HepG2 (cell line): Measurements from ENCODE around the gene PNMA6F. TPM values are rescaled to one million over a fixed set of nuclear protein-coding genes. Genes with fewer than 3 reads are reported as not detected.

Source experiments
- AFF4 ChIP-seq: sonication (generic); formaldehyde crosslinking; IDR thresholded peaks from 2 replicates; pipeline ENCODE4 v1.4.0; 2020; ENCODE audit warnings: missing genetic modification reagents
- AGO2 ChIP-seq: fragments of 200-400 bp; formaldehyde crosslinking; optimal IDR thresholded peaks from 2 replicates; pipeline ENCODE3; 2017; ENCODE audit warnings: mild to moderate bottlenecking, low read depth, low read length, moderate library complexity
- DNMT3B ChIP-seq: conservative IDR thresholded peaks from 2 replicates; pipeline ENCODE4 v1.6.1; 2016; ENCODE audit warnings: missing biosample characterization, control low read depth
- HNRNPLL ChIP-seq: fragments of 200-400 bp; formaldehyde crosslinking; IDR thresholded peaks from 2 replicates; pipeline ENCODE4 v1.6.1; 2017; ENCODE audit warnings: mild to moderate bottlenecking, low read depth, low read length; ENCODE audit not compliant: poor library complexity, severe bottlenecking
- IRF2 ChIP-seq: IDR thresholded peaks from 2 replicates; pipeline ENCODE4 v1.6.1; 2018; ENCODE audit warnings: missing genetic modification reagents, missing compliant biosample characterization
- ISL2 ChIP-seq: sonication (generic); formaldehyde crosslinking; IDR thresholded peaks from 2 replicates; pipeline ENCODE4 v1.5.0; 2020; ENCODE audit warnings: missing genetic modification reagents
- NR2F1 ChIP-seq, 2 experiments: fragments of 450-650 bp in 1 of 2; formaldehyde crosslinking in 1 of 2; IDR thresholded peaks; 2 replicates each; pipeline versions ENCODE4 v1.5.0 to v1.6.1; 2016 to 2020; ENCODE audit warnings: mild to moderate bottlenecking in 1 of 2, missing compliant biosample characterization in 1 of 2, missing genetic modification reagents in 1 of 2, moderate library complexity in 1 of 2
- RELA ChIP-seq: sonication (generic); formaldehyde crosslinking; IDR thresholded peaks from 2 replicates; pipeline ENCODE4 v1.4.0; 2020; ENCODE audit warnings: missing genetic modification reagents
- SIX4 ChIP-seq: sonication (generic); formaldehyde crosslinking; IDR thresholded peaks from 2 replicates; pipeline ENCODE4 v1.4.0; 2020; ENCODE audit warnings: missing genetic modification reagents
- SP4 ChIP-seq: sonication (generic); formaldehyde crosslinking; IDR thresholded peaks from 2 replicates; pipeline ENCODE4 v1.8.1; 2023; ENCODE audit warnings: mild to moderate bottlenecking, missing genetic modification reagents
- TSC22D2 ChIP-seq: sonication (generic); formaldehyde crosslinking; IDR thresholded peaks from 2 replicates; pipeline ENCODE4 v1.5.1; 2020; ENCODE audit warnings: missing genetic modification reagents, mild to moderate bottlenecking, borderline replicate concordance
- ZNF17 ChIP-seq: sonication (generic); formaldehyde crosslinking; IDR thresholded peaks from 2 replicates; pipeline ENCODE4 v1.5.0; 2020; ENCODE audit warnings: mild to moderate bottlenecking, missing genetic modification reagents
- ZNF460 ChIP-seq: sonication (generic); formaldehyde crosslinking; IDR thresholded peaks from 2 replicates; pipeline ENCODE4 v1.5.1; 2020; ENCODE audit warnings: missing genetic modification reagents, mild to moderate bottlenecking, borderline replicate concordance
- ZNF629 ChIP-seq: sonication (generic); formaldehyde crosslinking; conservative IDR thresholded peaks from 2 replicates; pipeline ENCODE4 v1.5.0; 2020; ENCODE audit warnings: missing genetic modification reagents
- ZNF775 ChIP-seq: sonication (generic); formaldehyde crosslinking; IDR thresholded peaks from 2 replicates; pipeline ENCODE4 v1.4.0; 2020; ENCODE audit warnings: missing genetic modification reagents, mild to moderate bottlenecking, moderate library complexity, borderline replicate concordance
- ZNF800 ChIP-seq: sonication (generic); formaldehyde crosslinking; IDR thresholded peaks from 2 replicates; pipeline ENCODE4 v1.4.0; 2020; ENCODE audit warnings: missing genetic modification reagents
- ZNF879 ChIP-seq: sonication (generic); formaldehyde crosslinking; IDR thresholded peaks from 2 replicates; pipeline ENCODE4 v1.8.1; 2023; ENCODE audit warnings: missing genetic modification reagents
- ZSCAN30 ChIP-seq: sonication (generic); formaldehyde crosslinking; IDR thresholded peaks from 2 replicates; pipeline ENCODE4 v1.5.0; 2020; ENCODE audit warnings: mild to moderate bottlenecking, missing genetic modification reagents
- ZSCAN9 ChIP-seq: IDR thresholded peaks from 2 replicates; pipeline ENCODE4 v1.6.1; 2016; ENCODE audit warnings: borderline replicate concordance
- polyA plus RNA-seq, 8 experiments: library from polyadenylated mRNA; depleted of rRNA in 3 of 8; stranded (reverse) in 7 of 8; unstranded in 1 of 8; fragments of >200 nt; fragmentation: Illumina TruSeq in 4 of 8; extraction: Trizol in 4 of 8; gene quantifications; 2 replicates each; pipeline versions ENCODE4 v1.2.1 to v1.2.3, GENCODE V29; 2011 to 2016; ENCODE audit warnings: low read depth in 4 of 8, missing spikeins in 1 of 8, mixed read lengths in 1 of 8; ENCODE audit not compliant: insufficient read depth in 1 of 8
- total RNA-seq, 5 experiments: library from RNA; depleted of rRNA; stranded (reverse); fragments of >200 nt; fragmentation: Illumina TruSeq; extraction: Trizol; gene quantifications; 2 replicates each; pipeline ENCODE4 v1.2.3, GENCODE V29; 2016; ENCODE audit warnings: low read depth in 1 of 5
- TF ChIP-seq, protein P1 (sequence below): sonication (generic); formaldehyde crosslinking; IDR thresholded peaks from 2 replicates; pipeline ENCODE4 v1.4.0; 2020; ENCODE audit warnings: missing genetic modification reagents, borderline replicate concordance
- TF ChIP-seq, protein P2 (sequence below): sonication (generic); formaldehyde crosslinking; IDR thresholded peaks from 2 replicates; pipeline ENCODE4 v1.8.1; 2023; ENCODE audit warnings: mild to moderate bottlenecking, moderate library complexity, missing genetic modification reagents

The PNMA6F gene
- total and polyA plus RNA-seq, 2 of the 13 experiments (the other 11 are each of a cell fraction or from before 2014, with no cell fraction given), result not detected

DNA sequence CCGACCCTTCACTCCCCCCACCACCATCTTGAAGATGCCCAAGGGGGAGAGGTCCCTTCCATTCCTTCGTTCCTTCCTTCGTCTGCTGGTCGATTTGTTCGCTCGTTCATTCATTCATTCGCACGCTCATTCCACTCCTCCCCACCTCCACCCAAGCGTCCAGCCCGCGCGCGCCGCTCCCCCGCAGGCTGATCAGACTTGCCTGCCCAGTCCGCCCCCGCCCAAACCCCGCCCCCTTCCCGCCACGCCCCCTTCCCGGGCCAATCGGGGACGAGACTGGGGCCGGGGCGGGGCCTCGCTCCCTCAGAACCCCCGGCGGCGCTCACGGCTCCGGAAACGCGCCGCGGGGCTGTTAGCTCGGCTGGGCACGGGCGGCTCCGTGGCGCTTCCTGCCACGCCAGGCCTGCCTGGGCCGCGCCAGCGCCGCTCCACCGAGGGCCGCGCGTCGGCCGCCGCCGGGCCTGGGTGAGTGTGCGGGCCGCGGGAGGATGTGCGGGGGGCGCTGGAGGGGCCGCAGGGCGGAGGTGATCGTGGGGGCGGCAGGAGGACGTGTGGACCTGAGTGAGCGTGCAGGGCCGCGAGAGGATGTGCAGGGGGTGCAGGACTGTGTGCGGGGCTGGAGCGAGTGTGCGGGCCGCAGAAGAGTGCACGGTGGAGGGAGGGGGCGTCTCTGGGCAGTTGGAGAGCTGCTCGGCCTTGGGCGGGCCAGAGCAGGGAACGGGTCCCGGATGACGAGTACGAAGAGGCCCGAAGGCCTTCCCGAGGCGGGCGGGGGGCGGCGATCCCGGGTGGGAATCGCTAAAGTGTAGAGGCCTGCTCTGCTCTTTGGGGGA lies 12.5 kb upstream of the PNMA6F start, which contains the start of gene ZNF275 (continued):
- TF ChIP-seq, protein P1, sequence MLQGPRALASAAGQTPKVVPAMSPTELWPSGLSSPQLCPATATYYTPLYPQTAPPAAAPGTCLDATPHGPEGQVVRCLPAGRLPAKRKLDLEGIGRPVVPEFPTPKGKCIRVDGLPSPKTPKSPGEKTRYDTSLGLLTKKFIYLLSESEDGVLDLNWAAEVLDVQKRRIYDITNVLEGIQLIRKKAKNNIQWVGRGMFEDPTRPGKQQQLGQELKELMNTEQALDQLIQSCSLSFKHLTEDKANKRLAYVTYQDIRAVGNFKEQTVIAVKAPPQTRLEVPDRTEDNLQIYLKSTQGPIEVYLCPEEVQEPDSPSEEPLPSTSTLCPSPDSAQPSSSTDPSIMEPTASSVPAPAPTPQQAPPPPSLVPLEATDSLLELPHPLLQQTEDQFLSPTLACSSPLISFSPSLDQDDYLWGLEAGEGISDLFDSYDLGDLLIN (CRISPR knock-in tag), result no peak
- TF ChIP-seq ZNF629 (CRISPR knock-in tag) (no peak), HNRNPLL (no peak), ZNF879 (no peak), AFF4 (CRISPR knock-in tag) (no peak), TSC22D2 (CRISPR knock-in tag) (no peak), ZSCAN30 (CRISPR knock-in tag) (no peak), DNMT3B (no peak), ZSCAN9 (CRISPR knock-in tag) (no peak), IRF2 (no peak), AGO2 (peak; percentile 48), SP4 (CRISPR knock-in tag) (no peak), ISL2 (CRISPR knock-in tag) (no peak), ZNF800 (CRISPR knock-in tag) (no peak), ZNF17 (CRISPR knock-in tag) (no peak), SIX4 (CRISPR knock-in tag) (no peak), ZNF775 (no peak), ZNF460 (no peak), RELA (CRISPR knock-in tag) (no peak), NR2F1 (CRISPR knock-in tag; IDR thresholded peaks at IDR 0.05) (no peak)
- TF ChIP-seq, protein P2, sequence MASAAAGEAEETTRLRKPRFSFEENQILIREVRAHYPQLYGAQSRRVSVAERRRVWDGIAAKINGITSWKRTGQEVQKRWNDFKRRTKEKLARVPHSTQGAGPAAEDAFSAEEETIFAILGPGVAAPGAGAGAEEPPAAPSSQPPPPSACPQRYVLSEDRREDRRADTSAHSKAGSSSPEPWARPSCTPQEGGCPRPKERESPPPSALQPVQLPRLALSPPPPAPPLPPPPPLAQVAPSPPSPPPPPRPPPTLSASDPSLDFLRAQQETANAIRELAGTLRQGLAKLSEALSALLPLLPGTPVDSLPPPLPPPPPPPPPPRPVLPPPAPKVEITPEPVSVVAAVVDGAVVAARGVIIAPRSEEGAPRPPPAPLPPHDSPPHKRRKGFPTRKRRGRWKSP, result no peak
